ENCODE data around the gene MST1.

- TF ChIP-seq, protein P1, sequence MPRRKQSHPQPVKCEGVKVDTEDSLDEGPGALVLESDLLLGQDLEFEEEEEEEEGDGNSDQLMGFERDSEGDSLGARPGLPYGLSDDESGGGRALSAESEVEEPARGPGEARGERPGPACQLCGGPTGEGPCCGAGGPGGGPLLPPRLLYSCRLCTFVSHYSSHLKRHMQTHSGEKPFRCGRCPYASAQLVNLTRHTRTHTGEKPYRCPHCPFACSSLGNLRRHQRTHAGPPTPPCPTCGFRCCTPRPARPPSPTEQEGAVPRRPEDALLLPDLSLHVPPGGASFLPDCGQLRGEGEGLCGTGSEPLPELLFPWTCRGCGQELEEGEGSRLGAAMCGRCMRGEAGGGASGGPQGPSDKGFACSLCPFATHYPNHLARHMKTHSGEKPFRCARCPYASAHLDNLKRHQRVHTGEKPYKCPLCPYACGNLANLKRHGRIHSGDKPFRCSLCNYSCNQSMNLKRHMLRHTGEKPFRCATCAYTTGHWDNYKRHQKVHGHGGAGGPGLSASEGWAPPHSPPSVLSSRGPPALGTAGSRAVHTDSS (tag by site-specific recombination; IDR thresholded peaks at IDR 0.05) = no peak
- TF ChIP-seq, protein P2, sequence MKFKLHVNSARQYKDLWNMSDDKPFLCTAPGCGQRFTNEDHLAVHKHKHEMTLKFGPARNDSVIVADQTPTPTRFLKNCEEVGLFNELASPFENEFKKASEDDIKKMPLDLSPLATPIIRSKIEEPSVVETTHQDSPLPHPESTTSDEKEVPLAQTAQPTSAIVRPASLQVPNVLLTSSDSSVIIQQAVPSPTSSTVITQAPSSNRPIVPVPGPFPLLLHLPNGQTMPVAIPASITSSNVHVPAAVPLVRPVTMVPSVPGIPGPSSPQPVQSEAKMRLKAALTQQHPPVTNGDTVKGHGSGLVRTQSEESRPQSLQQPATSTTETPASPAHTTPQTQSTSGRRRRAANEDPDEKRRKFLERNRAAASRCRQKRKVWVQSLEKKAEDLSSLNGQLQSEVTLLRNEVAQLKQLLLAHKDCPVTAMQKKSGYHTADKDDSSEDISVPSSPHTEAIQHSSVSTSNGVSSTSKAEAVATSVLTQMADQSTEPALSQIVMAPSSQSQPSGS (tag by site-specific recombination; IDR thresholded peaks at IDR 0.05; ENCODE audit: low read depth) = no peak
- no peak for TF ChIP-seq ELK4 (IDR thresholded peaks at IDR 0.05; ENCODE audit: borderline replicate concordance, low read depth, low read length)
- TF ChIP-seq FEZF1 (tag by site-specific recombination; IDR thresholded peaks at IDR 0.05) = no peak
- TF ChIP-seq, protein P3, sequence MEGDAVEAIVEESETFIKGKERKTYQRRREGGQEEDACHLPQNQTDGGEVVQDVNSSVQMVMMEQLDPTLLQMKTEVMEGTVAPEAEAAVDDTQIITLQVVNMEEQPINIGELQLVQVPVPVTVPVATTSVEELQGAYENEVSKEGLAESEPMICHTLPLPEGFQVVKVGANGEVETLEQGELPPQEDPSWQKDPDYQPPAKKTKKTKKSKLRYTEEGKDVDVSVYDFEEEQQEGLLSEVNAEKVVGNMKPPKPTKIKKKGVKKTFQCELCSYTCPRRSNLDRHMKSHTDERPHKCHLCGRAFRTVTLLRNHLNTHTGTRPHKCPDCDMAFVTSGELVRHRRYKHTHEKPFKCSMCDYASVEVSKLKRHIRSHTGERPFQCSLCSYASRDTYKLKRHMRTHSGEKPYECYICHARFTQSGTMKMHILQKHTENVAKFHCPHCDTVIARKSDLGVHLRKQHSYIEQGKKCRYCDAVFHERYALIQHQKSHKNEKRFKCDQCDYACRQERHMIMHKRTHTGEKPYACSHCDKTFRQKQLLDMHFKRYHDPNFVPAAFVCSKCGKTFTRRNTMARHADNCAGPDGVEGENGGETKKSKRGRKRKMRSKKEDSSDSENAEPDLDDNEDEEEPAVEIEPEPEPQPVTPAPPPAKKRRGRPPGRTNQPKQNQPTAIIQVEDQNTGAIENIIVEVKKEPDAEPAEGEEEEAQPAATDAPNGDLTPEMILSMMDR (tag by site-specific recombination; IDR thresholded peaks at IDR 0.05) = no peak
- TF ChIP-seq, protein P4, sequence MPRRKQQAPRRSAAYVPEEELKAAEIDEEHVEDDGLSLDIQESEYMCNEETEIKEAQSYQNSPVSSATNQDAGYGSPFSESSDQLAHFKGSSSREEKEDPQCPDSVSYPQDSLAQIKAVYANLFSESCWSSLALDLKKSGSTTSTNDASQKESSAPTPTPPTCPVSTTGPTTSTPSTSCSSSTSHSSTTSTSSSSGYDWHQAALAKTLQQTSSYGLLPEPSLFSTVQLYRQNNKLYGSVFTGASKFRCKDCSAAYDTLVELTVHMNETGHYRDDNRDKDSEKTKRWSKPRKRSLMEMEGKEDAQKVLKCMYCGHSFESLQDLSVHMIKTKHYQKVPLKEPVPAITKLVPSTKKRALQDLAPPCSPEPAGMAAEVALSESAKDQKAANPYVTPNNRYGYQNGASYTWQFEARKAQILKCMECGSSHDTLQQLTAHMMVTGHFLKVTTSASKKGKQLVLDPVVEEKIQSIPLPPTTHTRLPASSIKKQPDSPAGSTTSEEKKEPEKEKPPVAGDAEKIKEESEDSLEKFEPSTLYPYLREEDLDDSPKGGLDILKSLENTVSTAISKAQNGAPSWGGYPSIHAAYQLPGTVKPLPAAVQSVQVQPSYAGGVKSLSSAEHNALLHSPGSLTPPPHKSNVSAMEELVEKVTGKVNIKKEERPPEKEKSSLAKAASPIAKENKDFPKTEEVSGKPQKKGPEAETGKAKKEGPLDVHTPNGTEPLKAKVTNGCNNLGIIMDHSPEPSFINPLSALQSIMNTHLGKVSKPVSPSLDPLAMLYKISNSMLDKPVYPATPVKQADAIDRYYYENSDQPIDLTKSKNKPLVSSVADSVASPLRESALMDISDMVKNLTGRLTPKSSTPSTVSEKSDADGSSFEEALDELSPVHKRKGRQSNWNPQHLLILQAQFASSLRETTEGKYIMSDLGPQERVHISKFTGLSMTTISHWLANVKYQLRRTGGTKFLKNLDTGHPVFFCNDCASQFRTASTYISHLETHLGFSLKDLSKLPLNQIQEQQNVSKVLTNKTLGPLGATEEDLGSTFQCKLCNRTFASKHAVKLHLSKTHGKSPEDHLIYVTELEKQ (tag by site-specific recombination; IDR thresholded peaks at IDR 0.05; ENCODE audit: borderline replicate concordance) = no peak
- TF ChIP-seq, protein P5, sequence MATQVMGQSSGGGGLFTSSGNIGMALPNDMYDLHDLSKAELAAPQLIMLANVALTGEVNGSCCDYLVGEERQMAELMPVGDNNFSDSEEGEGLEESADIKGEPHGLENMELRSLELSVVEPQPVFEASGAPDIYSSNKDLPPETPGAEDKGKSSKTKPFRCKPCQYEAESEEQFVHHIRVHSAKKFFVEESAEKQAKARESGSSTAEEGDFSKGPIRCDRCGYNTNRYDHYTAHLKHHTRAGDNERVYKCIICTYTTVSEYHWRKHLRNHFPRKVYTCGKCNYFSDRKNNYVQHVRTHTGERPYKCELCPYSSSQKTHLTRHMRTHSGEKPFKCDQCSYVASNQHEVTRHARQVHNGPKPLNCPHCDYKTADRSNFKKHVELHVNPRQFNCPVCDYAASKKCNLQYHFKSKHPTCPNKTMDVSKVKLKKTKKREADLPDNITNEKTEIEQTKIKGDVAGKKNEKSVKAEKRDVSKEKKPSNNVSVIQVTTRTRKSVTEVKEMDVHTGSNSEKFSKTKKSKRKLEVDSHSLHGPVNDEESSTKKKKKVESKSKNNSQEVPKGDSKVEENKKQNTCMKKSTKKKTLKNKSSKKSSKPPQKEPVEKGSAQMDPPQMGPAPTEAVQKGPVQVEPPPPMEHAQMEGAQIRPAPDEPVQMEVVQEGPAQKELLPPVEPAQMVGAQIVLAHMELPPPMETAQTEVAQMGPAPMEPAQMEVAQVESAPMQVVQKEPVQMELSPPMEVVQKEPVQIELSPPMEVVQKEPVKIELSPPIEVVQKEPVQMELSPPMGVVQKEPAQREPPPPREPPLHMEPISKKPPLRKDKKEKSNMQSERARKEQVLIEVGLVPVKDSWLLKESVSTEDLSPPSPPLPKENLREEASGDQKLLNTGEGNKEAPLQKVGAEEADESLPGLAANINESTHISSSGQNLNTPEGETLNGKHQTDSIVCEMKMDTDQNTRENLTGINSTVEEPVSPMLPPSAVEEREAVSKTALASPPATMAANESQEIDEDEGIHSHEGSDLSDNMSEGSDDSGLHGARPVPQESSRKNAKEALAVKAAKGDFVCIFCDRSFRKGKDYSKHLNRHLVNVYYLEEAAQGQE (tag by site-specific recombination; IDR thresholded peaks at IDR 0.05) = no peak
- no peak for TF ChIP-seq ZNF133 (tag by site-specific recombination; IDR thresholded peaks at IDR 0.05)
- TF ChIP-seq KLF16 (tag by site-specific recombination; IDR thresholded peaks at IDR 0.05) = no peak
Observed at GRCh38 chr3:49705390-49705960, 16.2 kb upstream of the MST1 start.

Measured in HEK293 (cell line).